HEK293T (cell line): ENCODE results near the gene QRFP.

Source experiments
- ARNT ChIP-seq: fragments of 450-650 bp; IDR thresholded peaks from 2 replicates; pipeline ENCODE4 v1.6.1; 2017; ENCODE audit warnings: mild to moderate bottlenecking
- BHLHE40 ChIP-seq: fragments of 450-650 bp; IDR thresholded peaks from 2 replicates; pipeline ENCODE4 v1.6.1; 2016; ENCODE audit warnings: mild to moderate bottlenecking, moderate library complexity, borderline replicate concordance
- CTBP1 ChIP-seq: fragments of 450-650 bp; IDR thresholded peaks from 2 replicates; pipeline ENCODE4 v1.6.1; 2016; ENCODE audit warnings: borderline replicate concordance
- ELF4 ChIP-seq: fragments of 450-650 bp; IDR thresholded peaks from 2 replicates; pipeline ENCODE4 v1.6.1; 2017; ENCODE audit warnings: antibody characterized with exemption
- FOXM1 ChIP-seq: fragments of 450-650 bp; IDR thresholded peaks from 2 replicates; pipeline ENCODE4 v1.6.1; 2017; ENCODE audit warnings: mild to moderate bottlenecking, borderline replicate concordance
- SUZ12 ChIP-seq: fragments of 450-650 bp; IDR thresholded peaks from 2 replicates; pipeline ENCODE4 v1.6.1; 2016; ENCODE audit warnings: mild to moderate bottlenecking

DNA sequence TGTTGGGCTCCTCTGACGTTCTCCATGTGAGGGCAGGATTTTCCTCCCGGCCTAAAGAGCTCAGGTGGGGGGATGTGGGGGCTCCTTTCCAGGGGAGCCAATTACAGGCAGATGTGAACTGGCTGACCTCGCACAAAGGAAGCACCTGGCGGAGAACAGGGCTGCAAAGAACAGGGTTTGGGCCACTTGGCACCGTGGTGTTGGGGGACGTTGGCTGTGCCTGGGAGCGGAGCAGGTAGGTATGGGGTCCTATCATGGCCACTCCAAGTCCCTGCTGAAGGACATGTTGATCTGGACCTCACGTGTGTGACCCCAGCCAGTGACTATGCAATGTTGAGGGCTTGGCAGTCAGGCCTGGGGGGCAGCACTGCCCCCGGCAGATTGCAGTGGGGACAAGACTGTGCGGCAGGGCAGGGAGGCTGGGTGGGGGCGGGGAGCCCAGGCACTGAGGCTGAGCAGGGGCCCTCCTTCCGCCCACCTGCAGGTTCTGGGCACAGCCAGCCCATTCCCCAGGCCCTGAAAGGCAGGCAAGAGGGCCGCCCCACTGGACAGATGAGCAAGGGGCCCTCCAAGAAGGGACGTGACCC is 23.0 kb upstream of the QRFP start:
- TF ChIP-seq ELF4 (no peak), BHLHE40 (no peak), FOXM1 (no peak), CTBP1 (no peak), SUZ12 (no peak), ARNT (no peak)
